IPS-NIHi7 (cell line): ENCODE measurements around the gene MYO10.

ENCODE experiments used
- DNase-seq: peaks from one replicate; pipeline ENCODE4 v3.0.0; 2012; ENCODE audit warnings: mixed read lengths; ENCODE audit errors: extremely low spot score

Gene MYO10

DNA sequence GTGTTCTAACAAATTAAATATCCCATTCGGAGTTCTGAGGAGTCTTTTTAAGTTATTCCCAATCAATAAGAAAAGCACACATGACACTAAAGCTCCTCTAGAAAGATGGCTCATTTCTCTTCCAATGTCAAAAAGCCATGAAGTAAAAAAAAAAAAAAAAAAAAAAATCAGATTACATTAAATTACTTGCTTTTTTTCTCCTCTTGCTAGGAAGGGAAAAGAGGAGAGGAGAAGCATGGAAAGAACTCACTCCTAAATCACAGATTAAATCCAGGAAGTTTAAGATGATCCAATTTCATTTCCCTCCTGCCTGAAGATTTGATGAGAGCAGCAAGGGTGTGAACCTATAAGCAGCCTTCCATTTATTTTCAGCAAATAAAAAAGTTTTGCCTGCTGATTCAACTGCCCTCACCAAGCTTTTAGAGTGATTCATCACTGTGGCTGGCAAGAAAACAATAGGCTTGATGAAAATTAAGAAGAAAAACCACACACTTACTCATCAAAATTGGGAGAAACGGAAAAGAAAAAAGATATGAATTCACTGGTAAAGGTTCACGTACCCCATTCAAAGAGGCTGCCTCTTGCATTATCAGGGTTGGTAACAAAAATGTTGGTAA is 19.7 kb downstream of the MYO10 start:
- no peak for DNase-seq

- no peak for DNase-seq
These were observed 21.5 kb downstream of the MYO10 start for GRCh38 chr5:16914584-16914983.

DNA sequence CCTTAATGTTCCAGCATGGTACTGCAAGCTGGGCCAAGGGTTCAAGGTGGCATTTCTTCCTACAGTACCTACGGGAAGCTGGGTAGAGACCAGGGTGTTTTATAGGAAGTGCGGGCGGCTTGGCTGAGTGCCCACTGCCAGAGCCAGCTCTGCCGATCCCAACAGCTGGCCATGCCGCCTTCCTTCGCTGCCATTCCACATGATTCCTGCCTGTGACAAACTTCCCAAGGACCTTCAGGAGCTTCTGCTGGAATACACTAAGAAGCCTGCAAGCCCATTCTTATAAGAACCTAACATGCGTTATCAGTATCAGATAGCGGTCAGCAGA is 22.0 kb downstream of the MYO10 start:
- no peak for DNase-seq

DNA sequence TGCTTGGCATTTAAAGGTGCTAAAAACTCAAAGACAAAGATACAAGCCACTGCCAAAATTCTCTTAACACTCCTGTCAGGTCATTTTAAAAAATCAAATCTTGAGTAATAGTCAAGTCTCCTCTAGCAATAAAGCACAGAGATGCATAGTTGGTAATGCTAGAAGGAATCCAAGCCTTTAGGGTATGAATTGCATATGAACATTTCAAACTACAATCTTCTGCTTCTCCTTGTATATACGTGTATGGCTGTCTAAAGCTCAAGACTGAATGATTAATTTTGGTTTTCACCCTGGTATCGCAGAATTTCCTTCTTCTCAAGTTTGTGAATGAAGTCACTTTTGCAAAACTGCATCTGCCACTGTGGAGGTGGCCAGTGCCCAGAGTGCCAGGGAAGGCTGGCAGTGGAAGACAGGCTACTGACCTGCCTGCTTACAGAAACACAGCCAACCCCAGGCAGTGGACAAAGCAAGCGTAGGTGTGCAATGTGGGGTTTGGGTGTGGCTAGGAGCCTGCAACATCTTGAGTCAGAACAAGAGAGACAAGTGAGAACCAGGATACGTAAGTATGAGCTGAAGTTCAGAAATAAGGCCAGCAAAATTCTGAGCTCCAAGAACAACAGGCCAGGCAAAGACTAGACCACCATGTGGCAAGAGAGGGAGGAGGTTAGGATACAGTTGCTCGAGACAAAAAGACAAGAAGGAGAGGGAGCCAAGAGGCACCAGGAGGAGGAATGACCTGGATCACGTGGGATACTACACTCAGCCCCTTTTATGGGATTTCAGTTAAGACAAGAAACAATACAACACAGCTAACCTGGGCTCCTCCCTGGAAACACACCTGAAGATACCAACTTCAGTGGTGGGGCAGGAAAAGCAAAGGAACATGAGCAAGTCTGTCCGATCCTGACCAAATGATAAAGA is 22.6 kb downstream of the MYO10 start:
- DNase-seq, result no peak

- DNase-seq, result no peak
These were observed 24.0 kb downstream of the MYO10 start for GRCh38 chr5:16912080-16912479.

GRCh38 chr5:16909464-16909863 is 26.6 kb downstream of the MYO10 start:
- DNase-seq, result no peak

DNA sequence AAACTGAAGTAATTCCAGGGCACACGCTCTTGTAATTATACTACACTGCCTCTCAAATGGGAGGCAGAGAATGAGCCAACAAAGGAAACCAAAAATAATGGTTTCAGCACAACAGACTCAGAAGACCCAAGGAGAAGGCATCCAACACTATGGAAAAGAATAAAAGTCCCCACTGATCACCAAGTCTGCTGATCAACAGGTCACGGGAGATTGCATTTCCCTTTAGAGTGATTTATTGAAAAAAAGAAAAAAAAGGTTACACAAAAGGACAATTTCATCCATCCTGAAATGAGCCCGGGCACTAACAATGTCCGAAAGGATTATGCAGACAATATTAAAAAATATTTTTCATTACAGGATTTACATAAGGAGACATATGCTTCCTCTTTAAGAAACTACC is 28.8 kb downstream of the MYO10 start:
- no peak for DNase-seq

GRCh38 chr5:16906255-16906654 is 29.8 kb downstream of the MYO10 start:
- no peak for DNase-seq

DNA sequence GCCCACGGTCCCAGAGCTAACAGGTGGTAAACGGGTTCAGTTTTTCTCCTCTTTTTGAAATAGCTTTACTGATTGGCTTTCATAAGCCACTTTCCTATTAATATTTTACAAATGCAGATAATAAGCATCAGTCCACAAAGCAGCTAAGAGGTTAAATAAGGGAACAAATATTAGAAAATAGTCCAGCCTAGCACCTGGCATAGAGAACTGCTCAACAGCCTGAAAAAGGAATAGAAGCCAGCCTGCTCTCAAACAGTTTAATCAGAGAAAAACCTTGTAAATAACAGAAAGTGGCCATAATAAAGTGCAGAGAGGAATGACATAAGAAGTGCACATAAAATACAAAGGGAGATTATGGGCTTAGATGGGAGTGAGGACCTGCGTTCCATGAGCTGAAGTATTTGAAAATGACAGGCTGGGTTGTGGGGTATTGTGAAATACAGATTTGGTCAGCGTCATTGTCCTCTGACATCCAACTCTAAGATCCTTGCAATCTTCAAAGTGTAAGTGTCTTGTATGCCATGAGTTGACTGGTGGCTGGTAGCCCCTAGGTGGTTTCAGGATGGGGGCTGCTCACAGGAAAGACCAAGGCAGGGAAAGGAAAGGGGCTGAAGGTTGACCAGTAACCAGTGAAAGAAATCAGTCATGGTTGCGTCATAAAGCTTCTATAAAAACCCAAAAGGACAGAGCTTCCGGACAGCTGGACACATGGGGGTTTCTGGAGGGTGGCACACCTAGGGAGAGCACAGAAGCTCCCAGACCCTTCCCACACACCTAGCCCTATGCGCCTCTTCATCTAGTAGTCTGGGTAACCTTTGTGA is 32.4 kb downstream of the MYO10 start:
- no peak for DNase-seq

DNA sequence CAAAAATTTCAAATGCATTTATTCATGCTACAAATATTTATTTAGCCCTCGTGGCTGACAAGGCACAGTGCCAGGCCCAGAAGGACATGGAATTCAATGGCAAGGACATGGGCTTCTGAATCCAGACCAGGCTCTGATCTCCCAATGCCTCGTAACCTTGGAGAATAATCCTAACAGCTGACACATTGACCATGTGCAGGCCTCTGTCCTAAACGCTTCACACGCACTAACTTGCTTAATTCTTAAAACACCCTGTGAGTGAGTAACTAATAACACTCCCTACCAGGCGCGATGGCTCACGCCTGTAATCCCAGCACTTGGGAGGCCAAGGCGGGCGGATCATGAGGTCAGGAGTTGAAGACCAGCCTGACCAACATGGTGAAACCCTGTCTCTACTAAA is 33.2 kb downstream of the MYO10 start:
- DNase-seq, result no peak

DNA sequence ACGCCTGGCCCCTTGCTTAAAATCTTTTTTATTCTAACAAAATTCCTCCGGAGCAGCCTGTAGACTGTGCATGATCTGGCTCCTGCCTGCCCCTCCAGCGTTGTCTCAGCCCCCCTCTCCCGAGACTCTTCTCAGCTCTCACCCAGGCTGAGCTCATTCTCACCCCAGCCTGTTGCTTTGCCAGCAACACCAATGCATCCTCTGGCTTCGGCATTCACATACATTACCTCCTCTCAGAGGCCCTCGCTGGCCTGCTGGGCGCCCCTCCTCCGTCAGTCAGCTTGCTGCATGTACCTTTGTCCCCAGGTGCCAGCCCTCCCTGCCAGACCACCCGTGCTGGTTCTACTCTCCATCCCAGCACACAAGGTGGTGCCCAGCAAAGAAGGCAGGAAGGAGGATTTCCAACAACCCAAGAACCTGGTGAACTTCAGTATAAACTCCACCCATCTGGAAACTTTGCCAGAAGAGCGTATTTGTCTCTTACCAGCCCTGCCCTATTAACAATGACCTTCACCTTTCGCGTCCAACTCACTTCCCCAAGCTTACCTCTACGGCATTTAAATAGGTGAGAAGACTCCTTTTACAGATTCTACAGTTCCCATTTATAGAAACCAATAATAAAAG is 35.0 kb downstream of the MYO10 start:
- peak; percentile 68 for DNase-seq

DNA sequence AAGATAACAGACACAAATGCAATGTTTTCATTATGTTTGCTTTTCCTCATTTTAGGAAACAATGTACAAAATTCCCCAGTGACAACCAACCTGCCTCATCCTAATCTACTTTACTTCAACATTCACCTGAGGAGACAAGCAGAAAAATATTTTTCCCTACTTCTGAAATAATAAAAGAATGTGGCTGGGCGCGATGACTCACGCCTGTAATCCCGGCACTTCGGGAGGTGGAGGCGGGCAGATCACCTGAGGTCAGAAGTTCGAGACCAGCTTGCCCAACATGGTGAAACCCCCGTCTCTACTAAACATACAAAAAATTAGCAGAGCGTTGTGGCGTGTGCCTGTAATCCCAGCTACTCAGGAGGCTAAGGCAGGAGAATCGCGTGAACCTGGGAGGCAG is 36.9 kb downstream of the MYO10 start:
- DNase-seq, result no peak

- no peak for DNase-seq
These were observed 38.3 kb downstream of the MYO10 start for GRCh38 chr5:16897800-16898199.

DNA sequence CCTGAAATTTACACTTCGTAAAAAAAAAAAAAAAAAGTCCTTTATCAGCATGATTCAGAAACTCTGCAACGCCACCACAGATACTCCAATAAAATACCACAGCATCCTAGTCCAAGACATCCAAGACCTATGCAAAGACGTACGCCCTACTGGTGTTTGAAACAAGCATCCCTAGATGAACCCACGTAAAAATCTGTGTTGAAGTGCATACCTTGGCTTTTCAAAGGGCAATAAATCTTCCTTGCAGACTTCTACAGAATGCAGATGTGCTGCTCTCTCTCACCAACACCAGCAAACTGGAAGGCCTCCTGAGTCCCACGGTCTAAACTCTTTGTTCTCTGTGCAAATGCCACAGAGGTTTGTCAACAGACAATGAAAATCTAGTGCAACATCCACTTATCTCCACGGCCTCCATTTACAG is 38.8 kb downstream of the MYO10 start:
- DNase-seq, result no peak

- no peak for DNase-seq
These were observed 39.3 kb downstream of the MYO10 start for GRCh38 chr5:16896767-16897166.

- DNase-seq, result no peak
These were observed 41.6 kb downstream of the MYO10 start for GRCh38 chr5:16894236-16895057.

GRCh38 chr5:16891033-16891432 is 45.1 kb downstream of the MYO10 start:
- DNase-seq, result no peak

DNA sequence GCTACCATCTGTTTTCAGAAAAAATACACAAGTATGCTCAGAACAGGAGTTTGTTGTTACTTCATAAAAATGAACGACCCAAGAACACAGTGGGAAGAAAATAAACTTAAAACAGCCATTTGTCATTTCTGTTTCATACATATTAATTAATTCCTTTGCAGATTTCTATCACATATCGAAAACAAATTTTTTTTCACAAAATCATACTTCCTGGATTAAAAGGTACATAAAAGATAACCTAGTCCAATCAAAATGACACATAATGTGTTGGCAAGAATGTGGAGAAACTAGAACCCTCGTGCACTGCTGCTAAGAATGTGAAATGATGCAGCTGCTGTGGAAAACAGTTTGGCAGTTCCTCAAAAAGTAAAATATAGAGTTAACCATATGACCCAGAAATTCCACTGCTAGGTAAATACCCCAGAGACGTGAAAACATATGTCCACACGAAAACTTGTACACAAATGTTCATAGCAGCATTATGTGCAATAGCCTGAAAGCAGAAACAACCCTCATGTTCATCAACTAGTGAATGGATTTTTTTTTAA is 46.0 kb downstream of the MYO10 start:
- no peak for DNase-seq

GRCh38 chr5:16889203-16889971 is 46.7 kb downstream of the MYO10 start:
- no peak for DNase-seq

DNA sequence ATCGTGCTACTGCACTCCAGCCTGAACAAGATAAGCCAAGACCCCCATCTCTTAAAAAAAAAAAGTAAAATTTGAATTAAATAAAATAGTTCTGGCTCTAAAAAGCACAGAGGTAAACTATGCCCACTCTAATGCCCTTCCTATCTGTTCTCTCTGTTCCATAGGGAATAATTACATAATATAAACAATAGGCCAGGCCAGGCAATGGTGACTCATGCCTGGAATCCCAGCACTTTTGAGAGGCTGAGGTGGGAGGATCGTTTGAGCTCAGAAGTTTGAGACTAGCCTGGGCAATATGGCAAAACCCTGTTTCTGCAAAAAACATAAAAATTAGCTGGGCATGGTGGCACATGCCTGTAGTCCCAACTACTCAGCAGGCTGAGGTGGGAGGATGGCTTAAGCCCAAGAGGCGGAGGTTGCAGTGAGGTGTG is 47.4 kb downstream of the MYO10 start:
- DNase-seq, result no peak
